Keratinocyte (primary cell): ENCODE data around the gene RNLS. TPM values are rescaled to one million over a fixed set of nuclear protein-coding genes. Genes with fewer than 3 reads are reported as not detected.

Source experiments
- DNase-seq: peaks from one replicate; pipeline ENCODE4 v3.0.0-alpha.2; 2011; ENCODE audit warnings: low read depth, missing footprints, low spot score
- FAIRE-seq: peaks from 2 replicates; lab custom pipeline; 2011; peaks lifted over from hg19 to GRCh38; lab: Jason Lieb, UNC
- H2AFZ ChIP-seq: 2 replicates; pipeline ENCODE4 v1.6.0; 2012; ENCODE audit warnings: low read length, control low read depth, inconsistent platforms; ENCODE audit not compliant: control insufficient read depth
- H3K27ac ChIP-seq: 2 replicates; pipeline ENCODE4 v1.5.1; 2011; ENCODE audit warnings: low read length; ENCODE audit not compliant: control insufficient read depth, insufficient read depth
- H3K27me3 ChIP-seq: 3 replicates; pipeline ENCODE4 v1.6.0; 2011; ENCODE audit warnings: low read length; ENCODE audit not compliant: control insufficient read depth, insufficient read depth; ENCODE audit errors: extremely low read depth
- H3K36me3 ChIP-seq, 2 experiments: 2 replicates in 1 of 2; 3 replicates in 1 of 2; pipeline ENCODE4 v1.5.1; 2011; ENCODE audit warnings: low read length in 2 of 2, mild to moderate bottlenecking in 1 of 2; ENCODE audit not compliant: control insufficient read depth in 2 of 2, insufficient read depth in 2 of 2; ENCODE audit errors: extremely low read depth in 1 of 2
- H3K4me1 ChIP-seq: 3 replicates; pipeline ENCODE4 v1.5.1; 2011; ENCODE audit warnings: low read length; ENCODE audit not compliant: control insufficient read depth, insufficient read depth; ENCODE audit errors: extremely low read depth
- H3K4me2 ChIP-seq: 3 replicates; pipeline ENCODE4 v1.6.0; 2011; ENCODE audit warnings: low read depth, low read length; ENCODE audit not compliant: control insufficient read depth, insufficient read depth; ENCODE audit errors: extremely low read depth
- H3K4me3 ChIP-seq, 3 experiments: fragments of 200-600 bp in 1 of 3; sonication (generic) in 1 of 3; 2 replicates in 2 of 3; 3 replicates in 1 of 3; pipeline ENCODE4 v1.5.1; 2011 to 2016; ENCODE audit warnings: low read length in 3 of 3, mild to moderate bottlenecking in 3 of 3, control low read depth in 2 of 3, inconsistent platforms in 1 of 3, low read depth in 1 of 3, mixed read lengths in 1 of 3, mixed run types in 1 of 3, moderate library complexity in 1 of 3; ENCODE audit not compliant: control insufficient read depth in 2 of 3, insufficient read depth in 2 of 3; ENCODE audit errors: extremely low read depth in 1 of 3
- H3K79me2 ChIP-seq: 2 replicates; pipeline ENCODE4 v1.6.0; 2012; ENCODE audit warnings: low read length; ENCODE audit not compliant: control insufficient read depth, insufficient read depth
- H3K9ac ChIP-seq: 3 replicates; pipeline ENCODE4 v1.6.0; 2011; ENCODE audit warnings: low read length; ENCODE audit not compliant: control insufficient read depth, insufficient read depth; ENCODE audit errors: extremely low read depth
- H3K9me1 ChIP-seq: 3 replicates; pipeline ENCODE4 v1.6.0; 2011; ENCODE audit warnings: low read length; ENCODE audit not compliant: control insufficient read depth, insufficient read depth; ENCODE audit errors: extremely low read depth
- H3K9me3 ChIP-seq: 2 replicates; pipeline ENCODE4 v1.5.1; 2012; ENCODE audit warnings: low read depth, low read length; ENCODE audit not compliant: control insufficient read depth
- H4K20me1 ChIP-seq: 3 replicates; pipeline ENCODE4 v1.6.0; 2011; ENCODE audit warnings: low read length; ENCODE audit not compliant: control insufficient read depth, insufficient read depth; ENCODE audit errors: extremely low read depth
- CTCF ChIP-seq, 3 experiments: IDR thresholded peaks in 1 of 3; conservative IDR thresholded peaks in 1 of 3; optimal IDR thresholded peaks in 1 of 3; 2 replicates in 2 of 3; 3 replicates in 1 of 3; pipeline versions ENCODE3 to v1.5.1; 2011; ENCODE audit warnings: low read length in 3 of 3, mild to moderate bottlenecking in 3 of 3, moderate library complexity in 2 of 3, control low read depth in 1 of 3, inconsistent platforms in 1 of 3; ENCODE audit not compliant: insufficient read depth in 2 of 3; ENCODE audit errors: extremely low read depth in 1 of 3
- EZH2 ChIP-seq: IDR thresholded peaks from one replicate; pipeline ENCODE4 v1.6.1; 2012; ENCODE audit warnings: inconsistent platforms, mild to moderate bottlenecking, low read length, moderate library complexity
- dilution Hi-C: fragments of 300-500 bp; cut with MboI; formaldehyde crosslinking; loops from one replicate; pipeline ENCODE4 v1.7.0; 2020; ENCODE audit warnings: low sequenced_read_pairs; ENCODE audit not compliant: extremely low pct_ligation_motif_present
- polyA plus RNA-seq, 5 experiments: library from polyadenylated mRNA; depleted of rRNA in 3 of 5; stranded (reverse) in 3 of 5; stranded (forward) in 1 of 5; unstranded in 1 of 5; fragments of >200 nt; gene quantifications; 1 replicate in 1 of 5; 2 replicates in 3 of 5; 3 replicates in 1 of 5; pipeline versions ENCODE4 v1.2.1 to v1.2.3, GENCODE V29; 2011 to 2012; ENCODE audit warnings: missing spikeins in 2 of 5, low read depth in 1 of 5, low replicate concordance in 1 of 5

RNLS gene
- polyA plus RNA-seq, 1 donor (not counting 4 experiments of a cell fraction or from before 2014, with no cell fraction given), result 6.8 TPM

GRCh38 chr10:88555190-88555908, 27.8 kb downstream of the RNLS start:
- Histone ChIP-seq H3K9me1 (no peaks in the 10 kb centered on the region), H3K9me3 (no peaks in the 10 kb centered on the region), H3K27me3 (no peaks in the 10 kb centered on the region), H4K20me1 (no peaks in the 10 kb centered on the region), H3K36me3 (no peaks in the 10 kb centered on the region), H2AFZ (no peak overlapping the region), H3K4me3 (no peak overlapping the region), H3K27ac (no peak overlapping the region), H3K4me2 (no peak overlapping the region), H3K79me2 (no peaks in the 10 kb centered on the region), H3K9ac (no peak overlapping the region), H3K4me1 (no peaks in the 10 kb centered on the region)
- peak; percentile 46 for FAIRE-seq
- dilution Hi-C loops, result no loop called here
- TF ChIP-seq EZH2 (no peak), CTCF (optimal IDR thresholded peaks at IDR 0.05 in 1 of 3, IDR thresholded peaks at IDR 0.05 in 1 of 3, conservative IDR thresholded peaks at IDR 0.05 in 1 of 3; ENCODE audit: extremely low read depth in 1 of 3, insufficient read depth in 2 of 3, low read length in 3 of 3) (no peak)
- DNase-seq, result no peak

- DNase-seq (peak; percentile 4), FAIRE-seq (peak; percentile 97)
- Histone ChIP-seq H4K20me1 (no peaks in the 10 kb centered on the region), H3K9me3 (no peaks in the 10 kb centered on the region), H2AFZ (no peak overlapping the region), H3K79me2 (no peaks in the 10 kb centered on the region), H3K4me3 (no peak overlapping the region), H3K4me2 (no peak overlapping the region), H3K36me3 (no peaks in the 10 kb centered on the region), H3K4me1 (no peaks in the 10 kb centered on the region), H3K9ac (no peak overlapping the region), H3K27me3 (no peaks in the 10 kb centered on the region), H3K9me1 (no peaks in the 10 kb centered on the region), H3K27ac (no peak overlapping the region)
- TF ChIP-seq CTCF (optimal IDR thresholded peaks at IDR 0.05 in 1 of 3, IDR thresholded peaks at IDR 0.05 in 1 of 3, conservative IDR thresholded peaks at IDR 0.05 in 1 of 3; ENCODE audit: extremely low read depth in 1 of 3, insufficient read depth in 2 of 3, low read length in 3 of 3), result peak; percentile 68 to 88 (median 83)
- no peak for TF ChIP-seq EZH2
- dilution Hi-C loops, result no loop called here
Observed at GRCh38 chr10:88553116-88553752, 29.9 kb downstream of the RNLS start.
